Measurements from ENCODE around the gene UBXN6.

UBXN6 gene
- total RNA-seq = 46.5 reads per million in 2 donors

DNA sequence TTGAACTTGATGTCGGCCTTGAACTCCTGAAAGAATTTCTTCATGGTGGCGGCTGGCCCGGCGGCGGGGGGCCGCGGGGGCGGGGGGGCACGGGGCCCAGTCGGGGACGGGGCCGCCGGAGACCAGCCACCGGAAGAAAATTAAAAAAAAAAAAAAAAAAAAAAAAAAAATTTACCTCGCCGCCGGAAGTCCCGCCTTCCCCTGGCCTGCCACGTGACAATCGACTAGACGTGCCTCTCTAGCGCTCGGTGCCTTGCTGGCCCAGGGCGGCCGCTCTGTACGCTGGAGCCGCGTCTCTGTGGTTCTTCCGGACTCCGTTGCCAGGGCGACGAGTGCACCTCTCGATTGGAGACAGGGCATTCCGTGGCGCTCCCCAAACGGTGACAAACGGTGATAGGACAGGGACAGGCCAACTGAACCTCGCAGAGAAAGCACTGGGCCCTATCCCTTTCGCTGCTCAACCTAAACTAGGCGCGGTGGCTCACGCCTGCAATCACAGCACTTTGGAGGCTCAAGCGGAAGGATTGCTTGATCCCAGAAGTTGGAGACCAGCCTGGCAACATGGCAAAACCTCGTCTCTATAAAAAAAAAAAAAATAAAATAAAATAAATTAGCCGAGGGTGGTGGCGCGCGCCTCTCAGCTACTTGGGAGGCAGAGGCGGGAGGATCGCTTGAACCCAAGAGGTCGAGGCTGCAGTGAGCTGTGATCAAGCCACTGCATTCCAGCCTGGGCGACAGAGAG is at the start of gene UBXN6:
TSS of gene UBXN6 (minus strand) at position 141 of the 742 bp plus-strand sequence. CDS start at position 44, 97 bp downstream.
- peak; percentile 92 to 99 (median 97) for DNase-seq

DNA sequence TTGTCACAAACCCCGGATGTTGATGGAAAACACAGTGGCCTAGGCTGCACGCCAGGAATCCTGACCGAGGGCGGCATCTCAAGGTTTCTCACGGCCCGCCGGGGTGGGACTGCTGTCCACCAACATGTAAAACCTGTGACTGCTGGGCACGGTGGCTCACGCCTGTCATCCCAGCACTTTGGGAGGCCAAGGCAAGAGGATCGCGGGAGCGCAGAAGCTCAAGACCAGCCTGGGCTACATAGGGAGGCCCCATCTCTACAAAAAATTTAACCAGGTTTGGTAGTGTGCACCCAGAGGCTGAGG is 49.5 kb upstream of the UBXN6 start:
- DNase-seq = no peak

- no peak for DNase-seq
Measured at GRCh38 chr19:4506449-4507149, 49.0 kb upstream of the UBXN6 start.

DNA sequence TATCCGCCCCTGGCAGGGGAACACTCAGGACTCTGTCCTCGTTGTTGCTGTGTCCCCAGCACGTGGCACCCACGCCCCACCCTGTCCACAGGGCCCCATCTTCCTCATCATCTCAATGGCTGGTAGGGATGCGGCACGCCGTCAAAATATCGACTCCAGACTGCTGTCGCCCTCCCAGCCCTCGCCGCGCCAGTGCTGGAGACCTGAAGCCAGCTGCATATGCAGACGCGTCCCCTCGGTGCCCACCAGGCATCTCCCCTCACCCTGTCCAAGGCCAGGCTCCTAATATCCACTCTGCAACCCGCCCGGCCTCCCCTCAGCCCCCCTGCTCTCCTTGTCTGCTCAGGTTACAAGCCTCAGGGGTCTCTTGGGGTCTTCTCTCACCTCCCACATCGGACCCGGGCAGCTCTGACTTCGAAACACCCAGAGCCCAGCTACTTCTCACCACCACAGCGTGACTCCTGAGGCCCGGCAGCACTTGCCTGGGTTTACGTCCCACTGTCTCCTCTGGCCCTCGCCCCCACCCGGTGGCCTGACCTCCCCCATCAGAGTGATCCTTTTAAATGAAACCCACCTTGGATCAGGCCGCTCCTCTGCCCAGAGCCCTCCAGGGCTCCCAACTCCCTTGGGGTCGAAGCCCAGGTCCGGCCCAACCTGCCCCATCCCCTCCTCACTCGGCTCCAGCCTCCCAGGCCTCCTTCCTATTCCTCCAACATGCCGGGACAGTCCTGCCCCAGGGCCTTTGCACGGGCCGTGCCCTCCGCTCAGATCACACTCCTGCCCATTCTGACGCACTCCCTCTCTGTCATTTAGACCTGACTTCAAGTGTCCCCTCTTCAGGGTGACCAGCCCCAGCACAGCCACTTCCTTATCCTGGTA is 48.2 kb upstream of the UBXN6 start:
- no peak for DNase-seq

GRCh38 chr19:4504891-4505569 is 47.4 kb upstream of the UBXN6 start:
- no peak for DNase-seq

GRCh38 chr19:4504297-4504701 is 46.7 kb upstream of the UBXN6 start:
- DNase-seq = no peak

DNA sequence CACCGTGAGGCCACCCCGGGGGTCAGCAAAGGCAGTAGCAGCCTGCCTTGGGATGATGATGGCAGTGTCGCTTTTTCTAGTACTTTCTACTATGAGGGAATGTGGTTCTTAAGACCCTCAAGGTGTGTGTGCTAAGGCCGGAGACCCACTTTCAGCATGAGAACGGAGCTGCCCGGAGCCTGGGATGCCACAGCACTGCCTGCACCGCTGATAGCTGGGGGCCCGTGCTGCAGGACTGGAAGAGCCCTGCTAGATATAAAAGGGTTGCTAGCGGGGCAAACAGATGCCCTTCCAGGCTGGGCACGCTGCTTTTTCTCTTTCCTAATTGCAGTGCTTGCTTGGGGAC is 46.2 kb upstream of the UBXN6 start:
- DNase-seq = no peak

DNA sequence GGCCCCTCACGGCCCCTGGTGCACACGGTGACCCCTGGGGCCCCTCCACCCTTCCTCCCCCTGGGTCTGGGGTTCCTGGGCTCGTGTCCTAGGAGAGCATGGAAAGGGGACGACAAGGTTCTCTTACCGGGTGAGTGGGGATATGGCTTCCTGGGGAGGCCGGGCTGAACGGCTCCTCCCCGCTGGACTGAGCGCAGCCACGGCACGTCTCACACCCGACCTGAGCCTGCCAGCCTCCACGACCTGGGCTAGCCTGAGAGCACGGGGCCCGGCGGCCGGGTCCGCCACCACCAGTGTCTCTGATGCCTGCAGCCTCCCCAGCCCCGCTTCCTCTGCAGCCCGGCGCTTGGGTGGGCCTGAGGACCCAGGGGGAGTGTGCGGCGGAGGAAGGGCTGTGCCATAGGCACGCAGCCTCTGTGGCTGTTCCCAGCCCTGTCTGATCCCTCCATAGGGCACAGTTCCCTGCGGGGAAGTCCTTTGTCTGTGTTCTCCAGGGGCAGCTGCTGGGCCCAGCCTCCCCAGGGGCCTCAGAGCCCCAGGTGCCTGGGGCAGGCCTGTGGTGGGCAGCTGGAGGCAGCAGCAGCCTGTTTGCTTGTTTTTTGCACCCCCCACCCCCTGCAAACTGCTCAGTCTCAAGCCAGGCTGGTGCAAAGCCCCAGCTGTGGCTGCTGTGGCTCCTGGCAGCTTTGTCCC is 45.7 kb upstream of the UBXN6 start:
- no peak for DNase-seq

DNA sequence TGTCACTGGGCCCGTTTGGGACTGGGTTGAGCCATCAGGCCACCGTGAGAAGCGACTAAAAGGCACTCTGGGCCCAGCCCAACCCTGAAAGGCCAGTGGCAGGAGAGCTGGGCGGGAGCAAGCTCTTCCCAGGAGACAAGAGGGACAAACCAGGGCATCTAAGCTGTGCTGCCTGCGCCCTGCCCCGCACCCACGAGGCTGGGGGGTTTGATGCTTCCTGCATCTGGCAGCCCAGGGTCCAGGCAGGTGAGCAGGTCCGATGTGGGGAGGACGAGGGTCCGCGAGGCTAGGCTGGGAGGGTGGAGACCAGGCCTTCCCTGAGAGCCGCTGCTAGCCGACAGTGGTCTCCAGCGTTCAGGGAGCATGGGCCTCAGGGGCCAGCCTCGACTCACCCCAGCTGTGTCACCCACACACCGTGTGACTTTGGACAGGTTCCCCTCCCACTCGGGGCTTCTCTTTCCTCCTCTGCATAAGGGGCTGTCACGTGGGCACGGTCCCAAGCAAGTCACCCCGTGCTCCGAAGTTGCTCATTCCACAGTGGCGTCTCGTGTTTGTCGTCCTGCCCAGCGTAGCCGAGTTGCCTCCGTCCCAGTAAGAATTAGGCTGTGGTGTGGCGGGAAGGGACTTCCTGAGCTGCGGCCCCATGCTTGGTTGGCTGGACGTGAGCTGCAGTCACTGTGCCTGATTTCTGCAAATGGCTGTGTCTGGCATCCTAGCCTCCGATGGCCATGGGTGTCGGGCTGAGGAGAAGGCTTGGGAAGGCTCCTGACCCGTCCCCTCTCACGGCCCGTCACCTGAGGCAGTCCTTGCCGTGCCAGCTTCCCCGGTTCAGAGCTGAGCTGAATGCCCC is 44.9 kb upstream of the UBXN6 start:
- no peak for DNase-seq

DNA sequence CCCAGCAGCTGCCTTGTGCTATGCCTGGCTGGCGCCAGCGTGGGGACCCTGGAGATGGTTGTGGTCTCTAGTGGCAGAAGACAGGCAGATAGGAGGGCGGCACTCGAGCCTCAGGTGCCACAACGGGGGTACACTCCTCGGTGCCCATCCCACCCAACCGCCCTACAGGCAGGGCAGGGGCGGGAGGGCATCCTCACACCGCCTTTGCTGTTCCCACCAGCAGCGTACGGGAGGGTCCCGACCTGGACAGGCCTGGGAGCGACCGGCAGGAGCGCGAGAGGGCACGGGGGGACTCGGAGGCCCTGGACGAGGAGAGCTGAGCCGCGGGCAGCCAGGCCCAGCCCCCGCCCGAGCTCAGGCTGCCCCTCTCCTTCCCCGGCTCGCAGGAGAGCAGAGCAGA is 44.1 kb upstream of the UBXN6 start:
- no peak for DNase-seq

GRCh38 chr19:4500841-4501591 is 43.4 kb upstream of the UBXN6 start:
- DNase-seq = no peak

DNA sequence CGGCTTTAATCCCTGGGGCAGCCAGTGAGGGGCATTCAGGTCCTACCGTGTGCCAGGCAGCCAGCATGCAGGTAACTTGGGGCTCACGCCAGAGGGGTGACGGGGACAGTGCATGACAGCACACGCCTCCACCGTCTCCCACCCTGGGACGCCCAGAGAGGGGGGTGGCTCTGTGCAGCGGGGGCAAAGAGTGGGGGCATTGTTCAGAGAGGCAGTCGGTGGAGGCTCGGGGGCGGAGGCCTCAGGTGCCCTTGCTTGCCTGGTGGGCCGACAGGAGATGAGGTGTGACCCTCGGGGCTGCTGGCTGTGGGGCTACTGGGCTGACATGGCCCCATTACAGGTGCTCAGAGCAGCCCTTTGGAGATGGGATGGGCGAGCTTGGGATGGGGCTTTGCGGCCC is 42.3 kb upstream of the UBXN6 start:
- no peak for DNase-seq

GRCh38 chr19:4499318-4499717 is 41.7 kb upstream of the UBXN6 start:
- no peak for DNase-seq

DNA sequence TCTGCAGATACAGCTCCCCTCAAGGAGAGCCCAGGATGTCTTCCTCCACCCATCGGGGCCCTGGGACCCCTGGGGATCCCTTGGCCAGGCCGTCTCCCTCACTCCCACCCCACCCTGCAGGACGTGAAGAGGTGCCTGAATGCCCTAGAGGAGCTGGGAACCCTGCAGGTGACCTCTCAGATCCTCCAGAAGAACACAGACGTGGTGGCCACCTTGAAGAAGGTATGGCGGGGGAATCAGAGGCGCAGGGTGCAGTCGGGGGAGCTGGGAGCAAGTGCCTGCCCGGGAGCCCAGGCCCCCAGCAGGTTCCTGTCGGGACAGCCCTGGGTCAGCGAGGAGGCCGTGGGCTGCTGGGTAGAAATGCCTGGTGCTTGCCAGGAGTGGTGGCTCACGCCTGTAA is 41.1 kb upstream of the UBXN6 start:
- DNase-seq = no peak

- no peak for DNase-seq
Measured at GRCh38 chr19:4497770-4498389, 40.3 kb upstream of the UBXN6 start.

- DNase-seq = no peak
Measured at GRCh38 chr19:4496304-4496703, 38.7 kb upstream of the UBXN6 start.

DNA sequence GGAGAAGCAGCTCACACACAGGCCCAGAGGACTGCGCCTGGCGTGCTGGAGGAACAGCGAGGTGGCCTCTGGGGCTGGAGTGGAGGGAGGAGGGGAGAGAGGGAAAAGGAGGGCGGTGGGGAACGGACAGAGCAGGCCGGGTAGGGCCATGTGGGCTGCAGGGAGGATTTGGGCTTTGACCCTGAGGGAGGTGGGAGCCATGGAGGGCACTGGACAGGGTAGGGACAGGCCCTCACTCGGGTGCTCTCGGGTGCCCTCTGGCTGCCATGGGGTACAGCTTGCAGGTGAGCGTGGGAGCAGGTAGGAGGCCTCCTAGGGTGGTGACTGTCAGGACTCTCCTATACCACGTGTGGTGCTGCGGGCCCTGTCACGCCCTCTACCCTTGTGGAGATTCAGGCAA is 37.9 kb upstream of the UBXN6 start:
- no peak for DNase-seq

- DNase-seq = no peak
Measured at GRCh38 chr19:4494691-4495064, 37.1 kb upstream of the UBXN6 start.

- no peak for DNase-seq
Measured at GRCh38 chr19:4493929-4494690, 36.5 kb upstream of the UBXN6 start.

All from T-helper 2 cell (primary cell).